HCT116 (cell line): ENCODE results near the gene GPX7. TPM values are rescaled to one million over a fixed set of nuclear protein-coding genes. Genes with fewer than 3 reads are reported as not detected.

ENCODE experiments used
- ATAC-seq: fragments of 200-7000 bp; cut with Tn5 transposase; 2 replicates; pipeline ENCODE4 v1.9.1; 2020; ENCODE audit warnings: mild to moderate bottlenecking, moderate library complexity
- BruUV-seq: library from RNA; stranded (reverse); fragments of 400-500 nt; replicated peaks from 2 replicates; lab custom pipeline; 2021; lab: Mats Ljungman, UMichigan
- CTCF ChIA-PET: fragments of 300-600 bp; sonication (Branson Sonifier 250); formaldehyde crosslinking; loops from one replicate; lab custom pipeline; 2021; ENCODE audit warnings: antibody characterized with exemption; lab: Charles Lee
- POLR2A ChIA-PET: fragments of 300-600, 350-600 bp; sonication (Branson Sonifier 250); formaldehyde crosslinking; loops from one replicate; lab custom pipeline; 2021; ENCODE audit warnings: antibody characterized with exemption; lab: Charles Lee
- RAD21 ChIA-PET, 2 experiments: fragments of 300-600 bp; sonication (Branson Sonifier 250); formaldehyde crosslinking; loops; one replicate each; lab custom pipeline; 2023; ENCODE audit warnings: low total read pairs in 2 of 2; ENCODE audit not compliant: uncharacterized antibody in 2 of 2, unreplicated experiment in 2 of 2, low non-redundant PET in 1 of 2; lab: Charles Lee
- DNase-seq: peaks from one replicate; pipeline ENCODE4 v3.0.0-alpha.2; 2010; ENCODE audit warnings: low read depth, low spot score
- H2AFZ ChIP-seq: fragments of 200-600 bp; shearing (Covaris generic), sonication (generic); 2 replicates; pipeline ENCODE4 v1.6.1; 2017; ENCODE audit warnings: low read depth, mixed run types, mixed read lengths, antibody characterized with exemption, low read length; ENCODE audit not compliant: poor library complexity, severe bottlenecking
- H3K27ac ChIP-seq: 2 replicates; pipeline ENCODE4 v1.5.1; 2012; ENCODE audit warnings: low read depth, low read length
- H3K27me3 ChIP-seq: fragments of 200-600 bp; sonication (generic); 2 replicates; pipeline ENCODE4 v1.6.1; 2016; ENCODE audit warnings: mixed run types, low read length, mixed read lengths; ENCODE audit not compliant: insufficient read depth
- H3K36me3 ChIP-seq, 2 experiments: fragments of 200-500 bp in 1 of 2; fragments of 200-600 bp in 1 of 2; sonication (Bioruptor generic) in 1 of 2; sonication (generic) in 1 of 2; 2 replicates each; pipeline versions ENCODE4 v1.5.1 to v1.6.1; 2014 to 2016; ENCODE audit warnings: low read length in 2 of 2, inconsistent platforms in 1 of 2, mixed read lengths in 1 of 2, mixed run types in 1 of 2; ENCODE audit not compliant: insufficient read depth in 2 of 2, control insufficient read depth in 1 of 2
- H3K4me1 ChIP-seq, 2 experiments: fragments of 200-600 bp in 1 of 2; sonication (generic) in 1 of 2; 2 replicates each; pipeline versions ENCODE4 v1.5.1 to v1.6.1; 2012 to 2017; ENCODE audit warnings: low read length in 2 of 2, inconsistent platforms in 1 of 2, mild to moderate bottlenecking in 1 of 2, mixed read lengths in 1 of 2, mixed run types in 1 of 2, moderate library complexity in 1 of 2; ENCODE audit not compliant: insufficient read depth in 2 of 2, control insufficient read depth in 1 of 2
- H3K4me2 ChIP-seq: fragments of 200-600 bp; sonication (generic); 2 replicates; pipeline ENCODE4 v1.6.1; 2017; ENCODE audit warnings: mixed run types, low read length, mixed read lengths
- H3K4me3 ChIP-seq, 2 experiments: fragments of 200-600 bp in 1 of 2; sonication (generic) in 1 of 2; replicated peaks in 1 of 2; 2 replicates each; pipeline ENCODE4 v1.5.1; 2011 to 2016; ENCODE audit warnings: low read length in 2 of 2, control low read depth in 1 of 2, low read depth in 1 of 2, mild to moderate bottlenecking in 1 of 2, mixed read lengths in 1 of 2, mixed run types in 1 of 2
- H3K79me2 ChIP-seq: fragments of 200-600 bp; sonication (generic); 2 replicates; pipeline ENCODE4 v1.6.1; 2017; ENCODE audit warnings: mild to moderate bottlenecking, mixed run types, low read length, moderate library complexity, mixed read lengths; ENCODE audit not compliant: insufficient read depth
- H3K9ac ChIP-seq: fragments of 200-600 bp; sonication (generic); 2 replicates; pipeline ENCODE4 v1.6.1; 2016; ENCODE audit warnings: low read length, mixed read lengths
- H3K9me2 ChIP-seq: fragments of 200-600 bp; sonication (generic), shearing (Covaris generic); 2 replicates; pipeline ENCODE4 v1.6.1; 2017; ENCODE audit warnings: mixed run types, mild to moderate bottlenecking, moderate library complexity; ENCODE audit not compliant: insufficient read depth
- H3K9me3 ChIP-seq, 2 experiments: fragments of 200-500 bp in 1 of 2; fragments of 200-600 bp in 1 of 2; sonication (Bioruptor generic) in 1 of 2; sonication (generic) in 1 of 2; 2 replicates each; pipeline ENCODE4 v1.6.1; 2014 to 2017; ENCODE audit warnings: low read length in 2 of 2, mixed read lengths in 2 of 2, inconsistent platforms in 1 of 2, low read depth in 1 of 2, mild to moderate bottlenecking in 1 of 2, mixed run types in 1 of 2, moderate library complexity in 1 of 2; ENCODE audit not compliant: control insufficient read depth in 1 of 2, insufficient read depth in 1 of 2
- H4K20me1 ChIP-seq: fragments of 200-600 bp; sonication (generic), shearing (Covaris generic); 2 replicates; pipeline ENCODE4 v1.6.1; 2017; ENCODE audit warnings: mixed run types, mild to moderate bottlenecking, moderate library complexity; ENCODE audit not compliant: insufficient read depth
- CBX3 ChIP-seq: IDR thresholded peaks from 2 replicates; pipeline ENCODE4 v1.6.1; 2012; ENCODE audit warnings: low read depth
- CEBPB ChIP-seq: IDR thresholded peaks from 2 replicates; pipeline ENCODE4 v1.6.1; 2012; ENCODE audit warnings: low read depth
- CTCF ChIP-seq, 3 experiments: fragments of 200-600 bp in 1 of 3; sonication (generic) in 1 of 3; IDR thresholded peaks in 2 of 3; conservative IDR thresholded peaks in 1 of 3; 2 replicates each; pipeline ENCODE4 v1.5.1; 2012 to 2017; ENCODE audit warnings: low read depth in 2 of 3, low read length in 2 of 3, antibody characterized with exemption in 1 of 3, borderline replicate concordance in 1 of 3, control low read depth in 1 of 3, mild to moderate bottlenecking in 1 of 3, mixed read lengths in 1 of 3, mixed run types in 1 of 3, moderate library complexity in 1 of 3; ENCODE audit not compliant: insufficient read depth in 1 of 3
- EZH2 ChIP-seq: fragments of 200-600 bp; sonication (generic); IDR thresholded peaks from 2 replicates; pipeline ENCODE4 v1.6.1; 2017; ENCODE audit warnings: antibody characterized with exemption, mixed run types
- EZH2phosphoT487 ChIP-seq: fragments of 200-600 bp; IDR thresholded peaks from 2 replicates; pipeline ENCODE4 v1.6.1; 2018; ENCODE audit warnings: antibody characterized with exemption, borderline replicate concordance
- FOSL1 ChIP-seq: IDR thresholded peaks from 2 replicates; pipeline ENCODE4 v1.6.1; 2012; ENCODE audit warnings: low read depth
- JUND ChIP-seq: IDR thresholded peaks from 2 replicates; pipeline ENCODE4 v1.6.1; 2012
- MAX ChIP-seq: IDR thresholded peaks from 2 replicates; pipeline ENCODE4 v1.6.1; 2012
- POLR2A ChIP-seq: IDR thresholded peaks from 2 replicates; pipeline ENCODE4 v1.7.0; 2011; ENCODE audit warnings: borderline replicate concordance; ENCODE audit not compliant: insufficient read depth, insufficient read length; ENCODE audit errors: extremely low read depth
- POLR2AphosphoS5 ChIP-seq: IDR thresholded peaks from 2 replicates; pipeline ENCODE4 v1.6.1; 2011; ENCODE audit warnings: mild to moderate bottlenecking, low read depth, low read length, moderate library complexity
- REST ChIP-seq: IDR thresholded peaks from 2 replicates; pipeline ENCODE4 v1.6.1; 2012; ENCODE audit warnings: low read depth
- SP1 ChIP-seq: IDR thresholded peaks from 2 replicates; pipeline ENCODE4 v1.6.1; 2012; ENCODE audit warnings: low read depth
- YY1 ChIP-seq: IDR thresholded peaks from 2 replicates; pipeline ENCODE4 v1.6.1; 2011; ENCODE audit warnings: low read length, low read depth, moderate library complexity, mild to moderate bottlenecking; ENCODE audit not compliant: insufficient replicate concordance; ENCODE audit errors: extremely low read depth
- ZFX ChIP-seq: fragments of 450-650 bp; IDR thresholded peaks from 2 replicates; pipeline ENCODE4 v1.6.1; 2017
- ZNF274 ChIP-seq: fragments of 200-500 bp; sonication (Bioruptor generic); IDR thresholded peaks from 2 replicates; pipeline ENCODE4 v1.6.1; 2014; ENCODE audit warnings: mild to moderate bottlenecking, low read depth, low read length, inconsistent platforms
- intact Hi-C: fragments of 100-400 bp; cut with micrococcal nuclease; formaldehyde crosslinking; loops from 2 replicates; pipeline ENCODE4 v1.10.0; 2022
- total RNA-seq: library from RNA; stranded (reverse); gene quantifications from one replicate; pipeline ENCODE4 v1.2.1, GENCODE V29; 2021; ENCODE audit not compliant: unreplicated experiment

GPX7 gene
- total RNA-seq, 1 experiment from 2014 or later, result not detected

GRCh38 chr1:52627028-52627427, 24.9 kb downstream of the GPX7 start:
- BruUV-seq, result no TSS peak
- CTCF ChIA-PET, result no interaction called here
- POLR2A ChIA-PET, result interaction anchor here (0.6 kb wide), 1 partner anchor 32 kb away, joined by 3 read pairs; no protein-coding TSS in a partner anchor
- intact Hi-C loops, result no loop called here
- TF ChIP-seq JUND (no peak), POLR2A (no peak), EZH2 (no peak)
- Histone ChIP-seq H3K27me3 (no peaks in the 10 kb centered on the region), H4K20me1 (no peaks in the 10 kb centered on the region), H3K27ac (no peak overlapping the region), H3K9me3 (0 out of 4 replicates have a peak, but pooled peaks cover 0 to under 1% of the 10 kb centered on the region in 2 experiments), H3K79me2 (no peaks in the 10 kb centered on the region), H3K4me2 (no peak overlapping the region), H2AFZ (no peak overlapping the region), H3K9ac (no peak overlapping the region), H3K9me2 (no peaks in the 10 kb centered on the region), H3K4me3 (no peak overlapping the region), H3K4me1 (no peaks in the 10 kb centered on the region), H3K36me3 (no peaks in the 10 kb centered on the region)
- ATAC-seq (no peak), DNase-seq (no peak)
- RAD21 ChIA-PET, result no interaction called here

GRCh38 chr1:52628614-52629324, 26.6 kb downstream of the GPX7 start:
- no peaks in the 10 kb centered on the region for H3K9me2 ChIP-seq
- H3K27ac ChIP-seq, result no peak overlapping the region
- ChIA-PET CTCF (no interaction called here), POLR2A (no interaction called here), RAD21 (no interaction called here)
- intact Hi-C loops, result no loop called here
- H3K9ac ChIP-seq, result no peak overlapping the region
- ATAC-seq, result no peak
- DNase-seq, result no peak
- no peaks in the 10 kb centered on the region for H4K20me1 ChIP-seq
- BruUV-seq, result no TSS peak
- no peak overlapping the region for H3K4me3 ChIP-seq
- H3K27me3 ChIP-seq, result no peaks in the 10 kb centered on the region
- H2AFZ ChIP-seq, result no peak overlapping the region
- H3K9me3 ChIP-seq, result no peaks in the 10 kb centered on the region
- no peaks in the 10 kb centered on the region for H3K4me1 ChIP-seq
- H3K36me3 ChIP-seq, result no peaks in the 10 kb centered on the region
- H3K79me2 ChIP-seq, result no peaks in the 10 kb centered on the region
- no peak overlapping the region for H3K4me2 ChIP-seq
- no peak for TF ChIP-seq MAX
- TF ChIP-seq CBX3, result no peak
- TF ChIP-seq ZNF274, result no peak
- TF ChIP-seq EZH2phosphoT487, result no peak
- no peak for TF ChIP-seq SP1
- TF ChIP-seq CEBPB, result no peak
- TF ChIP-seq JUND, result no peak
- no peak for TF ChIP-seq FOSL1
- no peak for TF ChIP-seq REST
- no peak for TF ChIP-seq ZFX
- no peak for TF ChIP-seq CTCF (IDR thresholded peaks at IDR 0.05 in 2 of 3, conservative IDR thresholded peaks at IDR 0.05 in 1 of 3; ENCODE audit: borderline replicate concordance in 1 of 3, insufficient read depth in 1 of 3, low read depth in 2 of 3, low read length in 2 of 3)
- no peak for TF ChIP-seq POLR2AphosphoS5
- TF ChIP-seq YY1, result no peak
